HepG2 (cell line): ENCODE results near the gene ZNF829. TPM values are rescaled to one million over a fixed set of nuclear protein-coding genes. Genes with fewer than 3 reads are reported as not detected.

Experiments
- ATAC-seq: fragments of 200-7000 bp; cut with Tn5 transposase; 3 replicates; pipeline ENCODE4 v1.9.1; 2020; ENCODE audit warnings: mild to moderate bottlenecking, moderate library complexity
- BruUV-seq: library from RNA; stranded (reverse); fragments of 400-500 nt; replicated peaks from 2 replicates; lab custom pipeline; 2021; lab: Mats Ljungman, UMichigan
- CTCF ChIA-PET: fragments of 300-600 bp; formaldehyde crosslinking; extraction: SDS; loops from one replicate; lab custom pipeline; 2021; ENCODE audit warnings: low total read pairs, inconsistent platforms, low intra/inter-chr PET ratio; lab: Yijun Ruan, JAX
- POLR2A ChIA-PET: fragments of 350-600 bp; sonication (Branson Sonifier 250); formaldehyde crosslinking; loops from one replicate; lab custom pipeline; 2020; ENCODE audit warnings: antibody characterized with exemption, inconsistent platforms; lab: Yijun Ruan, JAX
- DNase-seq: peaks from one replicate; pipeline ENCODE4 v3.0.0-alpha.2; 2015; ENCODE audit warnings: low spot score
- FAIRE-seq: peaks from 3 replicates; lab custom pipeline; 2011; peaks lifted over from hg19 to GRCh38; lab: Jason Lieb, UNC
- H2AFZ ChIP-seq: one replicate; pipeline ENCODE4 v1.6.1; 2011; ENCODE audit warnings: low read length, inconsistent platforms
- H3K27ac ChIP-seq: fragments of 300-600 bp; 3 replicates; pipeline ENCODE4 v1.8.0; 2011; ENCODE audit warnings: mixed run types, mild to moderate bottlenecking, mixed read lengths, low read length, inconsistent platforms; ENCODE audit not compliant: insufficient read depth; ENCODE audit errors: extremely low read length
- H3K27me3 ChIP-seq, 2 experiments: fragments of 200-600 bp in 1 of 2; 2 replicates in 1 of 2; 3 replicates in 1 of 2; pipeline versions ENCODE4 v1.6.0 to v1.8.0; 2011; ENCODE audit warnings: low read length in 2 of 2, mild to moderate bottlenecking in 2 of 2, moderate library complexity in 2 of 2, inconsistent platforms in 1 of 2; ENCODE audit not compliant: insufficient read depth in 2 of 2, control insufficient read depth in 1 of 2
- H3K36me3 ChIP-seq, 2 experiments: fragments of 200-600 bp in 1 of 2; replicated peaks in 1 of 2; 2 replicates in 1 of 2; 3 replicates in 1 of 2; pipeline versions ENCODE4 v1.5.1 to v1.8.0; 2011; ENCODE audit warnings: low read length in 2 of 2, inconsistent platforms in 1 of 2; ENCODE audit not compliant: insufficient read depth in 2 of 2, control insufficient read depth in 1 of 2
- H3K4me1 ChIP-seq: 2 replicates; pipeline ENCODE4 v1.5.1; 2012; ENCODE audit warnings: low read length, inconsistent platforms; ENCODE audit not compliant: insufficient read depth
- H3K4me2 ChIP-seq: 2 replicates; pipeline ENCODE4 v1.6.0; 2011; ENCODE audit warnings: low read depth, low read length, inconsistent platforms
- H3K4me3 ChIP-seq, 3 experiments: fragments of 200-600 bp in 1 of 3; sonication (generic), shearing (Covaris generic) in 1 of 3; replicated peaks in 1 of 3; 2 replicates each; pipeline ENCODE4 v1.5.1; 2011 to 2016; ENCODE audit warnings: low read length in 3 of 3, inconsistent platforms in 2 of 3, low read depth in 2 of 3, mild to moderate bottlenecking in 2 of 3, control low read depth in 1 of 3, mixed read lengths in 1 of 3; ENCODE audit not compliant: insufficient read depth in 1 of 3
- H3K79me2 ChIP-seq: one replicate; pipeline ENCODE4 v1.6.1; 2011; ENCODE audit warnings: low read length, inconsistent platforms; ENCODE audit not compliant: insufficient read depth
- H3K9ac ChIP-seq: 2 replicates; pipeline ENCODE4 v1.6.0; 2011; ENCODE audit warnings: mild to moderate bottlenecking, low read depth, low read length, inconsistent platforms; ENCODE audit not compliant: insufficient read depth
- H3K9me3 ChIP-seq: 2 replicates; pipeline ENCODE4 v1.5.1; 2012; ENCODE audit warnings: mild to moderate bottlenecking, low read length
- H4K20me1 ChIP-seq: 2 replicates; pipeline ENCODE4 v1.6.0; 2011; ENCODE audit warnings: inconsistent platforms, mild to moderate bottlenecking, low read length, moderate library complexity; ENCODE audit not compliant: insufficient read depth
- FIP1L1 ChIP-seq: fragments of 200-400 bp; formaldehyde crosslinking; IDR thresholded peaks from 2 replicates; pipeline ENCODE4 v1.6.1; 2018; ENCODE audit warnings: low read depth, mild to moderate bottlenecking, low read length, moderate library complexity, borderline replicate concordance; ENCODE audit not compliant: insufficient read depth
- GLI4 ChIP-seq: sonication (generic); formaldehyde crosslinking; IDR thresholded peaks from 2 replicates; pipeline ENCODE4 v1.5.1; 2020; ENCODE audit warnings: missing genetic modification reagents, mild to moderate bottlenecking, moderate library complexity, borderline replicate concordance
- RBFOX2 ChIP-seq: fragments of 200-400 bp; formaldehyde crosslinking; IDR thresholded peaks from 2 replicates; pipeline ENCODE4 v1.6.1; 2017; ENCODE audit warnings: low read depth, mild to moderate bottlenecking, low read length
- SRSF1 ChIP-seq: fragments of 200-400 bp; formaldehyde crosslinking; optimal IDR thresholded peaks from 2 replicates; pipeline ENCODE3; 2017; ENCODE audit warnings: mild to moderate bottlenecking, low read depth, low read length, moderate library complexity
- SYNCRIP ChIP-seq: fragments of 200-400 bp; formaldehyde crosslinking; IDR thresholded peaks from 2 replicates; pipeline ENCODE4 v1.6.1; 2018; ENCODE audit warnings: mild to moderate bottlenecking, low read depth, low read length; ENCODE audit not compliant: insufficient read depth
- ZBTB8A ChIP-seq: sonication (generic); formaldehyde crosslinking; IDR thresholded peaks from 2 replicates; pipeline ENCODE4 v1.4.0; 2020; ENCODE audit warnings: mild to moderate bottlenecking, low read depth, missing genetic modification reagents, borderline replicate concordance
- ZC3H4 ChIP-seq: sonication (generic); formaldehyde crosslinking; IDR thresholded peaks from 2 replicates; pipeline ENCODE4 v1.4.0; 2020; ENCODE audit warnings: missing genetic modification reagents, borderline replicate concordance
- ZNF235 ChIP-seq: sonication (generic); formaldehyde crosslinking; IDR thresholded peaks from 2 replicates; pipeline ENCODE4 v1.8.1; 2023; ENCODE audit warnings: mild to moderate bottlenecking, missing genetic modification reagents, borderline replicate concordance
- ZNF678 ChIP-seq: sonication (generic); formaldehyde crosslinking; IDR thresholded peaks from 2 replicates; pipeline ENCODE4 v1.4.0; 2020; ENCODE audit warnings: mild to moderate bottlenecking, missing genetic modification reagents
- ZNF777 ChIP-seq: sonication (generic); formaldehyde crosslinking; IDR thresholded peaks from 2 replicates; pipeline ENCODE4 v1.4.0; 2020; ENCODE audit warnings: missing genetic modification reagents
- ZSCAN21 ChIP-seq: sonication (generic); formaldehyde crosslinking; IDR thresholded peaks from 2 replicates; pipeline ENCODE4 v1.8.0; 2022; ENCODE audit warnings: mild to moderate bottlenecking, missing genetic modification reagents, moderate library complexity, borderline replicate concordance
- WGBS: methylation state at CpG from one replicate; pipeline ENCODE4 v1.1.6; 2017; ENCODE audit warnings: low lambda C conversion rate; 5-methylcytosine and 5-hydroxymethylcytosine counted together
- in situ Hi-C: cut with HindIII; loops from 2 replicates; pipeline ENCODE4 v1.10.0; 2017; ENCODE audit warnings: low pct_unique_long_range_greater_than_20kb; ENCODE audit not compliant: extremely low pct_ligation_motif_present
- intact Hi-C: fragments of 100-400 bp; cut with micrococcal nuclease; formaldehyde crosslinking; loops from one replicate; pipeline ENCODE4 v1.10.0; 2022; ENCODE audit not compliant: unreplicated experiment
- polyA plus RNA-seq, 8 experiments: library from polyadenylated mRNA; depleted of rRNA in 3 of 8; stranded (reverse) in 7 of 8; unstranded in 1 of 8; fragments of >200 nt; fragmentation: Illumina TruSeq in 4 of 8; extraction: Trizol in 4 of 8; gene quantifications; 2 replicates each; pipeline versions ENCODE4 v1.2.1 to v1.2.3, GENCODE V29; 2011 to 2016; ENCODE audit warnings: low read depth in 4 of 8, missing spikeins in 1 of 8, mixed read lengths in 1 of 8; ENCODE audit not compliant: insufficient read depth in 1 of 8
- total RNA-seq, 5 experiments: library from RNA; depleted of rRNA; stranded (reverse); fragments of >200 nt; fragmentation: Illumina TruSeq; extraction: Trizol; gene quantifications; 2 replicates each; pipeline ENCODE4 v1.2.3, GENCODE V29; 2016; ENCODE audit warnings: low read depth in 1 of 5
- TF ChIP-seq, protein P1 (sequence below): sonication (generic); formaldehyde crosslinking; IDR thresholded peaks from 2 replicates; pipeline ENCODE4 v1.4.0; 2020; ENCODE audit warnings: missing genetic modification reagents
- TF ChIP-seq, protein P2 (sequence below): sonication (generic); formaldehyde crosslinking; IDR thresholded peaks from 2 replicates; pipeline ENCODE4 v1.8.0; 2022; ENCODE audit warnings: mild to moderate bottlenecking, missing genetic modification reagents
- TF ChIP-seq, protein P3 (sequence below): sonication (generic); formaldehyde crosslinking; IDR thresholded peaks from 2 replicates; pipeline ENCODE4 v1.4.0; 2020; ENCODE audit warnings: missing genetic modification reagents
- TF ChIP-seq, protein P4 (sequence below): sonication (generic); formaldehyde crosslinking; IDR thresholded peaks from 2 replicates; pipeline ENCODE4 v1.5.0; 2020; ENCODE audit warnings: missing genetic modification reagents
- TF ChIP-seq, protein P5 (sequence below): sonication (generic); formaldehyde crosslinking; conservative IDR thresholded peaks from 2 replicates; pipeline ENCODE4 v1.8.0; 2022; ENCODE audit warnings: mild to moderate bottlenecking, moderate library complexity, missing genetic modification reagents
- TF ChIP-seq, protein P6 (sequence below): sonication (generic); formaldehyde crosslinking; IDR thresholded peaks from 2 replicates; pipeline ENCODE4 v1.9.0; 2021; ENCODE audit warnings: missing genetic modification reagents, mild to moderate bottlenecking, borderline replicate concordance

The ZNF829 gene
- total and polyA plus RNA-seq, 2 of the 13 experiments (the other 11 are each of a cell fraction or from before 2014, with no cell fraction given), result 0.15 to 0.86 TPM

DNA sequence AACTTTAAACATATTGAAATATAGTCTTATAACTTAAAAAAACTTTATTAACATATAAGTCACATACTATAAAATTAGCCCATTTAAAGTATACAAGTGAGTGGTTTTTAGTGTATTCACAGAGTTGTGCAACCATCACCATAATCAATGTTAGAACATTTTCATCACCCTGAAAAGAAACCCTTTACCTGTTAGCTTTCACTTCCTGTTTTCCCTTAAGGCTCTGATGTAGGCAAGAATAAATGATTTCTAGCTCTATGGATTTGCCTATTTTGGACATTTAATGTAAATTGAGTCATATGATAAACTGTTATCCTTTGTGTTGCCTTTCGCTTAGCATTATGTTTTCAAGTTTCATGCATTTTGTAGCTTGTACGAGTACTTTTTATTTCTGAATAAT, 15.6 kb upstream of the ZNF829 start:
- Histone ChIP-seq H3K79me2 (no peaks in the 10 kb centered on the region), H3K4me2 (no peak overlapping the region), H4K20me1 (no peaks in the 10 kb centered on the region), H3K4me3 (no peak overlapping the region), H3K9me3 (peaks cover 84% of the 10 kb centered on the region), H3K36me3 (no peaks in the 10 kb centered on the region), H3K9ac (no peak overlapping the region), H3K4me1 (no peaks in the 10 kb centered on the region), H2AFZ (no peak overlapping the region), H3K27me3 (no peaks in the 10 kb centered on the region), H3K27ac (no peak overlapping the region)
- FAIRE-seq (no peak), DNase-seq (no peak), ATAC-seq (no peak)
- POLR2A ChIA-PET, result no interaction called here
- WGBS, result 78% methylated on average over 2 of the region's 2 CpGs
- intact Hi-C loops, result no loop called here
- in situ Hi-C loops, result no loop called here
- CTCF ChIA-PET, result no interaction called here
- no TSS peak for BruUV-seq
- TF ChIP-seq SRSF1 (no peak), RBFOX2 (no peak), FIP1L1 (no peak), ZNF235 (CRISPR knock-in tag) (no peak), ZBTB8A (no peak), GLI4 (CRISPR knock-in tag) (no peak), ZSCAN21 (CRISPR knock-in tag) (no peak), ZNF678 (CRISPR knock-in tag) (no peak), ZC3H4 (CRISPR knock-in tag) (no peak), ZNF777 (CRISPR knock-in tag) (no peak), SYNCRIP (no peak)
- TF ChIP-seq, protein P1, sequence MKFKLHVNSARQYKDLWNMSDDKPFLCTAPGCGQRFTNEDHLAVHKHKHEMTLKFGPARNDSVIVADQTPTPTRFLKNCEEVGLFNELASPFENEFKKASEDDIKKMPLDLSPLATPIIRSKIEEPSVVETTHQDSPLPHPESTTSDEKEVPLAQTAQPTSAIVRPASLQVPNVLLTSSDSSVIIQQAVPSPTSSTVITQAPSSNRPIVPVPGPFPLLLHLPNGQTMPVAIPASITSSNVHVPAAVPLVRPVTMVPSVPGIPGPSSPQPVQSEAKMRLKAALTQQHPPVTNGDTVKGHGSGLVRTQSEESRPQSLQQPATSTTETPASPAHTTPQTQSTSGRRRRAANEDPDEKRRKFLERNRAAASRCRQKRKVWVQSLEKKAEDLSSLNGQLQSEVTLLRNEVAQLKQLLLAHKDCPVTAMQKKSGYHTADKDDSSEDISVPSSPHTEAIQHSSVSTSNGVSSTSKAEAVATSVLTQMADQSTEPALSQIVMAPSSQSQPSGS (CRISPR knock-in tag), result no peak
- TF ChIP-seq, protein P2, sequence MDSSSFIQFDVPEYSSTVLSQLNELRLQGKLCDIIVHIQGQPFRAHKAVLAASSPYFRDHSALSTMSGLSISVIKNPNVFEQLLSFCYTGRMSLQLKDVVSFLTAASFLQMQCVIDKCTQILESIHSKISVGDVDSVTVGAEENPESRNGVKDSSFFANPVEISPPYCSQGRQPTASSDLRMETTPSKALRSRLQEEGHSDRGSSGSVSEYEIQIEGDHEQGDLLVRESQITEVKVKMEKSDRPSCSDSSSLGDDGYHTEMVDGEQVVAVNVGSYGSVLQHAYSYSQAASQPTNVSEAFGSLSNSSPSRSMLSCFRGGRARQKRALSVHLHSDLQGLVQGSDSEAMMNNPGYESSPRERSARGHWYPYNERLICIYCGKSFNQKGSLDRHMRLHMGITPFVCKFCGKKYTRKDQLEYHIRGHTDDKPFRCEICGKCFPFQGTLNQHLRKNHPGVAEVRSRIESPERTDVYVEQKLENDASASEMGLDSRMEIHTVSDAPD, result no peak
- TF ChIP-seq, protein P3, sequence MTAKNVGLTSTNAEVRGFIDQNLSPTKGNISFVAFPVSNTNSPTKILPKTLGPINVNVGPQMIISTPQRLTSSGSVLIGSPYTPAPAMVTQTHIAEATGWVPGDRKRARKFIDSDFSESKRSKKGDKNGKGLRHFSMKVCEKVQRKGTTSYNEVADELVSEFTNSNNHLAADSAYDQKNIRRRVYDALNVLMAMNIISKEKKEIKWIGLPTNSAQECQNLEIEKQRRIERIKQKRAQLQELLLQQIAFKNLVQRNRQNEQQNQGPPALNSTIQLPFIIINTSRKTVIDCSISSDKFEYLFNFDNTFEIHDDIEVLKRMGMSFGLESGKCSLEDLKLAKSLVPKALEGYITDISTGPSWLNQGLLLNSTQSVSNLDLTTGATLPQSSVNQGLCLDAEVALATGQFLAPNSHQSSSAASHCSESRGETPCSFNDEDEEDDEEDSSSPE (CRISPR knock-in tag), result no peak
- TF ChIP-seq, protein P4, sequence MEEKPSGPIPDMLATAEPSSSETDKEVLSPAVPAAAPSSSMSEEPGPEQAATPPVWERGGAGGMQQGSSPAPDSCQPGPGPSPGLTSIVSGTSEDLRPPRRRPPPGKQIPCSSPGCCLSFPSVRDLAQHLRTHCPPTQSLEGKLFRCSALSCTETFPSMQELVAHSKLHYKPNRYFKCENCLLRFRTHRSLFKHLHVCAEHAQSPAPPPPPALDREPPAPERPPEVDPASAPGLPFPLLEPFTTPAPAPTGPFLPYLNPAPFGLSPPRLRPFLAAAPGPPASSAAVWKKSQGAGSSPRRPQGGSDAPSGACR (CRISPR knock-in tag), result no peak
- TF ChIP-seq, protein P5, sequence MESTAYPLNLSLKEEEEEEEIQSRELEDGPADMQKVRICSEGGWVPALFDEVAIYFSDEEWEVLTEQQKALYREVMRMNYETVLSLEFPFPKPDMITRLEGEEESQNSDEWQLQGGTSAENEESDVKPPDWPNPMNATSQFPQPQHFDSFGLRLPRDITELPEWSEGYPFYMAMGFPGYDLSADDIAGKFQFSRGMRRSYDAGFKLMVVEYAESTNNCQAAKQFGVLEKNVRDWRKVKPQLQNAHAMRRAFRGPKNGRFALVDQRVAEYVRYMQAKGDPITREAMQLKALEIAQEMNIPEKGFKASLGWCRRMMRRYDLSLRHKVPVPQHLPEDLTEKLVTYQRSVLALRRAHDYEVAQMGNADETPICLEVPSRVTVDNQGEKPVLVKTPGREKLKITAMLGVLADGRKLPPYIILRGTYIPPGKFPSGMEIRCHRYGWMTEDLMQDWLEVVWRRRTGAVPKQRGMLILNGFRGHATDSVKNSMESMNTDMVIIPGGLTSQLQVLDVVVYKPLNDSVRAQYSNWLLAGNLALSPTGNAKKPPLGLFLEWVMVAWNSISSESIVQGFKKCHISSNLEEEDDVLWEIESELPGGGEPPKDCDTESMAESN (CRISPR knock-in tag), result no peak
- TF ChIP-seq, protein P6, sequence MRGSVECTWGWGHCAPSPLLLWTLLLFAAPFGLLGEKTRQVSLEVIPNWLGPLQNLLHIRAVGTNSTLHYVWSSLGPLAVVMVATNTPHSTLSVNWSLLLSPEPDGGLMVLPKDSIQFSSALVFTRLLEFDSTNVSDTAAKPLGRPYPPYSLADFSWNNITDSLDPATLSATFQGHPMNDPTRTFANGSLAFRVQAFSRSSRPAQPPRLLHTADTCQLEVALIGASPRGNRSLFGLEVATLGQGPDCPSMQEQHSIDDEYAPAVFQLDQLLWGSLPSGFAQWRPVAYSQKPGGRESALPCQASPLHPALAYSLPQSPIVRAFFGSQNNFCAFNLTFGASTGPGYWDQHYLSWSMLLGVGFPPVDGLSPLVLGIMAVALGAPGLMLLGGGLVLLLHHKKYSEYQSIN (CRISPR knock-in tag), result no peak
